K562 (cell line): ENCODE data around the gene TUT4. TPM values are rescaled to one million over a fixed set of nuclear protein-coding genes. Genes with fewer than 3 reads are reported as not detected.

Experiments
- ATAC-seq: fragments of 200-7000 bp; cut with Tn5 transposase; 3 replicates; pipeline ENCODE4 v1.9.1; 2020; ENCODE audit warnings: moderate library complexity
- BruUV-seq: library from RNA; stranded (reverse); fragments of 400-500 nt; replicated peaks from 2 replicates; lab custom pipeline; 2021; lab: Mats Ljungman, UMichigan
- CTCF ChIA-PET: fragments of 300-600 bp; formaldehyde crosslinking; extraction: SDS; loops from one replicate; lab custom pipeline; 2021; ENCODE audit warnings: low intra/inter-chr PET ratio; lab: Yijun Ruan, JAX
- POLR2A ChIA-PET: fragments of 300-600, 350-650 bp; sonication (Branson Sonifier 250); formaldehyde crosslinking; extraction: SDS; loops from one replicate; lab custom pipeline; 2021; ENCODE audit warnings: antibody characterized with exemption, inconsistent platforms; lab: Yijun Ruan, JAX
- DNase-seq, 4 experiments: peaks; one replicate each; pipeline versions ENCODE4 v3.0.0 to v3.0.0-alpha.2; 2011 to 2018; ENCODE audit warnings: low spot score in 3 of 4, mixed read lengths in 3 of 4; ENCODE audit errors: extremely low read depth in 1 of 4
- FAIRE-seq: peaks from 2 replicates; lab custom pipeline; 2011; peaks lifted over from hg19 to GRCh38; lab: Jason Lieb, UNC
- H2AFZ ChIP-seq: 2 replicates; pipeline ENCODE4 v1.6.0; 2011; ENCODE audit warnings: low read depth, low read length, control low read depth, inconsistent platforms
- H3K27ac ChIP-seq: fragments of 200-600 bp; 3 replicates; pipeline ENCODE4 v1.8.0; 2011; ENCODE audit warnings: low read depth, mild to moderate bottlenecking, control low read depth, inconsistent platforms, low read length, moderate library complexity, mixed read lengths; ENCODE audit errors: extremely low read depth
- H3K27me3 ChIP-seq, 2 experiments: fragments of 300-600 bp in 1 of 2; 2 replicates in 1 of 2; 3 replicates in 1 of 2; pipeline versions ENCODE4 v1.6.0 to v1.8.0; 2011; ENCODE audit warnings: inconsistent platforms in 2 of 2, low read length in 2 of 2, mild to moderate bottlenecking in 1 of 2, mixed read lengths in 1 of 2, moderate library complexity in 1 of 2; ENCODE audit not compliant: control insufficient read depth in 2 of 2, insufficient read depth in 2 of 2
- H3K36me3 ChIP-seq: fragments of 300-600 bp; 3 replicates; pipeline ENCODE4 v1.8.0; 2011; ENCODE audit warnings: mild to moderate bottlenecking, low read length, inconsistent platforms; ENCODE audit not compliant: control insufficient read depth, insufficient read depth
- H3K4me1 ChIP-seq, 2 experiments: fragments of 200-600 bp in 1 of 2; replicated peaks in 1 of 2; 2 replicates in 1 of 2; 3 replicates in 1 of 2; pipeline versions ENCODE4 v1.5.1 to v1.8.0; 2011; ENCODE audit warnings: inconsistent platforms in 2 of 2, low read length in 2 of 2, mild to moderate bottlenecking in 1 of 2, mixed read lengths in 1 of 2, moderate library complexity in 1 of 2; ENCODE audit not compliant: control insufficient read depth in 2 of 2, insufficient read depth in 2 of 2
- H3K4me2 ChIP-seq: 2 replicates; pipeline ENCODE4 v1.6.1; 2011; ENCODE audit warnings: low read length, control low read depth, inconsistent platforms, mixed read lengths; ENCODE audit not compliant: insufficient read depth
- H3K4me3 ChIP-seq: fragments of 200-600 bp; sonication (generic), shearing (Covaris generic); 2 replicates; pipeline ENCODE4 v1.5.1; 2016; ENCODE audit warnings: control low read depth, inconsistent platforms
- H3K79me2 ChIP-seq: fragments of 200-600 bp; 3 replicates; pipeline ENCODE4 v1.8.0; 2011; ENCODE audit warnings: low read length, inconsistent platforms; ENCODE audit not compliant: control insufficient read depth, insufficient read depth
- H3K9ac ChIP-seq, 2 experiments: 2 replicates each; pipeline versions ENCODE4 v1.6.0 to v1.6.1; 2011; ENCODE audit warnings: low read depth in 2 of 2, low read length in 2 of 2, control low read depth in 1 of 2, inconsistent platforms in 1 of 2, mild to moderate bottlenecking in 1 of 2, mixed read lengths in 1 of 2; ENCODE audit not compliant: insufficient read depth in 1 of 2
- H3K9me1 ChIP-seq: one replicate; pipeline ENCODE4 v1.6.0; 2011; ENCODE audit warnings: inconsistent platforms, mild to moderate bottlenecking, low read length, moderate library complexity; ENCODE audit not compliant: control insufficient read depth, insufficient read depth
- H3K9me3 ChIP-seq: replicated peaks from 2 replicates; pipeline ENCODE4 v1.5.1; 2011; ENCODE audit warnings: low read depth, low read length, inconsistent platforms; ENCODE audit not compliant: control insufficient read depth, insufficient read depth
- H4K20me1 ChIP-seq: replicated peaks from 2 replicates; pipeline ENCODE4 v1.6.1; 2011; ENCODE audit warnings: low read length, inconsistent platforms, mixed read lengths; ENCODE audit not compliant: control insufficient read depth, insufficient read depth
- BRF1 ChIP-seq: IDR thresholded peaks from 3 replicates; pipeline ENCODE4 v1.6.1; 2011; ENCODE audit warnings: borderline replicate concordance, mild to moderate bottlenecking; ENCODE audit not compliant: insufficient read length; ENCODE audit errors: extremely low read depth
- CEBPG ChIP-seq, 3 experiments: fragments of 200-800 bp in 1 of 3; sonication (Bioruptor generic) in 1 of 3; sonication (generic) in 1 of 3; formaldehyde crosslinking in 1 of 3; IDR thresholded peaks in 2 of 3; conservative IDR thresholded peaks in 1 of 3; 2 replicates each; pipeline versions ENCODE4 v1.6.1 to v1.8.0; 2016 to 2022; ENCODE audit warnings: missing compliant biosample characterization in 2 of 3, missing genetic modification characterization in 2 of 3, mild to moderate bottlenecking in 1 of 3, missing genetic modification reagents in 1 of 3
- EZH2 ChIP-seq: IDR thresholded peaks from 2 replicates; pipeline ENCODE4 v1.6.1; 2012; ENCODE audit warnings: low read depth, mild to moderate bottlenecking, inconsistent platforms, low read length, borderline replicate concordance
- FOXJ2 ChIP-seq: fragments of 200-800 bp; sonication (Bioruptor generic); IDR thresholded peaks from 2 replicates; pipeline ENCODE4 v1.6.1; 2016; ENCODE audit warnings: missing genetic modification characterization, missing compliant biosample characterization
- HDAC6 ChIP-seq: IDR thresholded peaks from 2 replicates; pipeline ENCODE4 v1.6.1; 2012; ENCODE audit warnings: low read depth, mild to moderate bottlenecking, control low read depth, inconsistent platforms, low read length, moderate library complexity
- HIVEP1 ChIP-seq: fragments of 250-450 bp; sonication (Bioruptor Pico); IDR thresholded peaks from 2 replicates; pipeline ENCODE4 v1.4.0; 2020; ENCODE audit warnings: mild to moderate bottlenecking
- KHSRP ChIP-seq: fragments of 450-650 bp; IDR thresholded peaks from 2 replicates; pipeline ENCODE4 v1.6.1; 2017
- MEF2D ChIP-seq: conservative IDR thresholded peaks from 2 replicates; pipeline ENCODE4 v1.6.1; 2016; ENCODE audit warnings: low read depth, missing genetic modification characterization, missing compliant biosample characterization
- NELFE ChIP-seq: IDR thresholded peaks from 2 replicates; pipeline ENCODE4 v1.6.1; 2011; ENCODE audit warnings: mild to moderate bottlenecking; ENCODE audit not compliant: insufficient read depth, insufficient read length
- PCBP2 ChIP-seq: fragments of 200-400 bp; formaldehyde crosslinking; IDR thresholded peaks from 2 replicates; pipeline ENCODE4 v1.6.1; 2018; ENCODE audit warnings: low read length, low read depth, mild to moderate bottlenecking, moderate library complexity; ENCODE audit not compliant: poor library complexity, severe bottlenecking
- ZC3H4 ChIP-seq: sonication (generic); formaldehyde crosslinking; IDR thresholded peaks from 2 replicates; pipeline ENCODE4 v1.9.0; 2021; ENCODE audit warnings: missing genetic modification reagents, borderline replicate concordance
- ZNF57 ChIP-seq: fragments of 450-650 bp; formaldehyde crosslinking; IDR thresholded peaks from 2 replicates; pipeline ENCODE4 v1.4.0; 2020; ENCODE audit warnings: mild to moderate bottlenecking, moderate library complexity
- ZNF707 ChIP-seq: fragments of 250-450 bp; sonication (Bioruptor Pico); conservative IDR thresholded peaks from 2 replicates; pipeline ENCODE4 v1.8.0; 2022; ENCODE audit warnings: inconsistent platforms, mild to moderate bottlenecking, moderate library complexity
- WGBS: fragments of 100-300 bp; shearing (Covaris generic); methylation state at CpG from one replicate; pipeline ENCODE4 v1.1.6; 2016; ENCODE audit warnings: low coverage, mixed read lengths; ENCODE audit not compliant: insufficient coverage; ENCODE audit errors: missing lambda C conversion rate; 5-methylcytosine and 5-hydroxymethylcytosine counted together
- in situ Hi-C: fragments of 300-500 bp; cut with MboI; formaldehyde crosslinking; loops from 4 replicates; pipeline ENCODE4 v1.15.0; 2018; ENCODE audit warnings: inconsistent platforms, mixed read lengths
- intact Hi-C: fragments of 100-400 bp; cut with micrococcal nuclease; formaldehyde crosslinking; loops from 2 replicates; pipeline ENCODE4 v1.14.2; 2022
- polyA plus RNA-seq, 8 experiments: library from polyadenylated mRNA; depleted of rRNA in 4 of 8; stranded (reverse) in 5 of 8; unstranded in 3 of 8; fragments of >200 nt; fragmentation: Nextera tagmentation in 2 of 8; fragmentation: Illumina TruSeq in 1 of 8; extraction: Ambion mirVana in 2 of 8; extraction: Trizol in 1 of 8; gene quantifications; 2 replicates each; pipeline versions ENCODE4 v1.2.1 to v1.2.3, GENCODE V29; 2011 to 2014; ENCODE audit warnings: inconsistent platforms in 1 of 8, missing spikeins in 1 of 8
- total RNA-seq, 7 experiments: library from RNA; depleted of rRNA in 6 of 7; stranded (reverse); fragments of >200 nt in 6 of 7; fragmentation: Illumina TruSeq in 2 of 7; extraction: Trizol in 2 of 7; gene quantifications; 2 replicates each; pipeline versions ENCODE4 v1.2.1 to v1.2.3, GENCODE V29; 2011 to 2021; ENCODE audit warnings: low replicate concordance in 1 of 7
- TF ChIP-seq, protein P1 (sequence below): sonication (generic); formaldehyde crosslinking; IDR thresholded peaks from 2 replicates; pipeline ENCODE4 v1.8.0; 2022; ENCODE audit warnings: mild to moderate bottlenecking, missing genetic modification reagents, borderline replicate concordance
- TF ChIP-seq, protein P2 (sequence below): fragments of 250-450 bp; sonication (Bioruptor Pico); IDR thresholded peaks from 2 replicates; pipeline ENCODE4 v1.4.0; 2020; ENCODE audit warnings: borderline replicate concordance

TUT4 gene
- total and polyA plus RNA-seq, 9 of the 15 experiments (the other 6 are each of a cell fraction or from before 2014, with no cell fraction given): 15.8 to 53.5 (median 36.7) TPM

DNA sequence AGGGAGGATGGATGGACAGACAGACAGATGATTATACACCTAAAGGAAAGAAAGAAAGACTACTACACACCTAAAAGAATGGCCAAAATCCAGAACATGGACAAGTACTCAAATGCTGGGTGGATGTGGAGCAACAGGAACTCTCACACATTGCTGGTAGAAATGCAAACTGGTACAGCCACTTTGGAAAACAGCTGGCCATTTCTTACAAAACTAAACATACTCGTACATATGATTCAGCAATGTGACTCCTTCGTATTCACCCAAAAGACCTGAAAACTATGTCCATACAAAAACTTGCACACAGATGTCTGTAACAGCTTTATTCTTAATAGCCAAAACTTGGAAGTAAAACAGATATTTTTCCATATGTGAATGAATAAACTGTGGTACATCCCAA is 97.2 kb downstream of the TUT4 start:
- POLR2A ChIA-PET: interaction anchor here (0.9 kb wide), 1 partner anchor 38 kb away, joined by 3 read pairs; no protein-coding TSS in a partner anchor
- no TSS peak for BruUV-seq
- in situ Hi-C loops: no loop called here
- TF ChIP-seq NELFE: no peak
- TF ChIP-seq, protein P1, sequence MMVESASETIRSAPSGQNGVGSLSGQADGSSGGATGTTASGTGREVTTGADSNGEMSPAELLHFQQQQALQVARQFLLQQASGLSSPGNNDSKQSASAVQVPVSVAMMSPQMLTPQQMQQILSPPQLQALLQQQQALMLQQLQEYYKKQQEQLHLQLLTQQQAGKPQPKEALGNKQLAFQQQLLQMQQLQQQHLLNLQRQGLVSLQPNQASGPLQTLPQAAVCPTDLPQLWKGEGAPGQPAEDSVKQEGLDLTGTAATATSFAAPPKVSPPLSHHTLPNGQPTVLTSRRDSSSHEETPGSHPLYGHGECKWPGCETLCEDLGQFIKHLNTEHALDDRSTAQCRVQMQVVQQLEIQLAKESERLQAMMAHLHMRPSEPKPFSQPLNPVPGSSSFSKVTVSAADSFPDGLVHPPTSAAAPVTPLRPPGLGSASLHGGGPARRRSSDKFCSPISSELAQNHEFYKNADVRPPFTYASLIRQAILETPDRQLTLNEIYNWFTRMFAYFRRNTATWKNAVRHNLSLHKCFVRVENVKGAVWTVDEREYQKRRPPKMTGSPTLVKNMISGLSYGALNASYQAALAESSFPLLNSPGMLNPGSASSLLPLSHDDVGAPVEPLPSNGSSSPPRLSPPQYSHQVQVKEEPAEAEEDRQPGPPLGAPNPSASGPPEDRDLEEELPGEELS (CRISPR knock-in tag): no peak
- no peak for TF ChIP-seq CEBPG (CRISPR knock-in tag; IDR thresholded peaks at IDR 0.05)
- TF ChIP-seq CEBPG (tag; conservative IDR thresholded peaks at IDR 0.05 in 1 of 2, IDR thresholded peaks at IDR 0.05 in 1 of 2): no peak
- TF ChIP-seq ZNF57 (CRISPR knock-in tag): no peak
- no peak for TF ChIP-seq BRF1
- no peak for TF ChIP-seq ZC3H4 (CRISPR knock-in tag)
- no peak for TF ChIP-seq EZH2
- no peak for TF ChIP-seq PCBP2
- no peak for TF ChIP-seq HDAC6
- TF ChIP-seq KHSRP: no peak
- TF ChIP-seq, protein P2, sequence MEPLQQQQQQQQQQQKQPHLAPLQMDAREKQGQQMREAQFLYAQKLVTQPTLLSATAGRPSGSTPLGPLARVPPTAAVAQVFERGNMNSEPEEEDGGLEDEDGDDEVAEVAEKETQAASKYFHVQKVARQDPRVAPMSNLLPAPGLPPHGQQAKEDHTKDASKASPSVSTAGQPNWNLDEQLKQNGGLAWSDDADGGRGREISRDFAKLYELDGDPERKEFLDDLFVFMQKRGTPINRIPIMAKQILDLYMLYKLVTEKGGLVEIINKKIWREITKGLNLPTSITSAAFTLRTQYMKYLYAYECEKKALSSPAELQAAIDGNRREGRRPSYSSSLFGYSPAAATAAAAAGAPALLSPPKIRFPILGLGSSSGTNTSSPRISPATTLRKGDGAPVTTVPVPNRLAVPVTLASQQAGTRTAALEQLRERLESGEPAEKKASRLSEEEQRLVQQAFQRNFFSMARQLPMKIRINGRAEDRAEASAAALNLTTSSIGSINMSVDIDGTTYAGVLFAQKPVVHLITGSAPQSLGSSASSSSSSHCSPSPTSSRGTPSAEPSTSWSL (CRISPR knock-in tag): no peak
- TF ChIP-seq FOXJ2 (tag): no peak
- no peak for TF ChIP-seq HIVEP1
- no peak for TF ChIP-seq MEF2D (tag)
- no peak for TF ChIP-seq ZNF707

More for the DNA sequence above, 97.2 kb downstream of the TUT4 start:
- Histone ChIP-seq H2AFZ (no peak overlapping the region), H3K9me1 (no peaks in the 10 kb centered on the region), H3K4me2 (no peak overlapping the region), H3K27ac (no peak overlapping the region), H3K27me3 (no peaks in the 10 kb centered on the region), H3K36me3 (peaks cover 12% of the 10 kb centered on the region; the same call in 1 of the 3 replicates), H4K20me1 (no peaks in the 10 kb centered on the region), H3K4me1 (no peaks in the 10 kb centered on the region), H3K9me3 (no peaks in the 10 kb centered on the region), H3K4me3 (no peak overlapping the region), H3K79me2 (no peaks in the 10 kb centered on the region), H3K9ac (no peak overlapping the region)
- FAIRE-seq: no peak
- WGBS: 68% methylated on average over 2 of the region's 2 CpGs
- DNase-seq: no peak
- no peak for ATAC-seq
- intact Hi-C loops: no loop called here
- CTCF ChIA-PET: no interaction called here
